Endothelial cell (in vitro differentiated cells): Measurements from ENCODE around the gene SMDT1. TPM values are rescaled to one million over a fixed set of nuclear protein-coding genes. Genes with fewer than 3 reads are reported as not detected.
A peak's percentile ranks its signal among the peaks of the same experiment; 100 is the strongest.

Source experiments
- DNase-seq: peaks from one replicate; pipeline ENCODE4 v3.0.0; 2021; ENCODE audit warnings: low spot score
- H3K27ac Mint-ChIP-seq: one replicate; pipeline ENCODE4 v1.8.0; 2021; ENCODE audit warnings: mixed read lengths, inconsistent platforms; ENCODE audit not compliant: unreplicated experiment
- H3K27me3 Mint-ChIP-seq: one replicate; pipeline ENCODE4 v1.8.0; 2021; ENCODE audit warnings: mild to moderate bottlenecking, moderate library complexity, mixed read lengths, inconsistent platforms; ENCODE audit not compliant: unreplicated experiment
- H3K36me3 Mint-ChIP-seq: one replicate; pipeline ENCODE4 v1.8.0; 2021; ENCODE audit warnings: mild to moderate bottlenecking, low read depth, mixed read lengths, inconsistent platforms; ENCODE audit not compliant: unreplicated experiment
- H3K4me1 Mint-ChIP-seq: one replicate; pipeline ENCODE4 v1.8.0; 2021; ENCODE audit warnings: mild to moderate bottlenecking, mixed read lengths, inconsistent platforms; ENCODE audit not compliant: unreplicated experiment
- H3K4me3 Mint-ChIP-seq: one replicate; pipeline ENCODE4 v1.8.0; 2021; ENCODE audit warnings: mild to moderate bottlenecking, mixed read lengths, inconsistent platforms; ENCODE audit not compliant: unreplicated experiment
- H3K9me3 Mint-ChIP-seq: one replicate; pipeline ENCODE4 v1.8.0; 2021; ENCODE audit warnings: mixed read lengths, inconsistent platforms; ENCODE audit not compliant: unreplicated experiment
- CTCF ChIP-seq: fragments of 200-600 bp; sonication (generic); IDR thresholded peaks from one replicate; pipeline ENCODE4 v1.5.0; 2021; ENCODE audit warnings: antibody characterized with exemption; ENCODE audit not compliant: unreplicated experiment
- total RNA-seq: library from RNA; stranded (reverse); fragmentation: NEBNext Ultra II Directional; extraction: Animal tissue kit (Norgen Biotek cat#: 25700); gene quantifications from one replicate; pipeline ENCODE4 v1.2.1, GENCODE V29; 2021; ENCODE audit not compliant: unreplicated experiment

SMDT1 gene
- total RNA-seq, 1 donor from 2014 or later = 61.1 TPM

DNA sequence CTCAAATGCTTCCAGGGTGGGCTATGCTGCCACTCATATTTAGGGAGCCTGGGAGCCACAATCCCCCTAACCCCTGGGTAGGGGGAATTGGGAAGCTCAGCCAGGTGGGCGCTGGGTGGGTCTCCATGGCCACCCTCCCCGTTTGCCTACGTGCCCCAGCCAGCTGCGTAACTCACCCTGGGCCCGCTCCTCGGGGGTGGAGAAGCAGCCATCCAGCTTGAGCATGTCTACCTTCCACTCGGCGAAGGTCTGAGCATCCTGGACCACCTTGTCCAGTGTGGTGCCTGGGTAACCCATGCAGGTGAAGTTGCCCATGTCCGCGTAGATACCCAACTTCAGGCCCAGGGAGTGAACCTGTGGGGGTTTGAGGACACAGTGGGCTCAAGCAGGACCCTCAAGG lies 12.6 kb upstream of the SMDT1 start:
- DNase-seq = no peak
- peaks cover 5% of the 10 kb centered on the region for H3K4me1 Mint-ChIP-seq
- TF ChIP-seq CTCF = no peak
- H3K27ac Mint-ChIP-seq = no peak overlapping the region
- no peaks in the 10 kb centered on the region for H3K27me3 Mint-ChIP-seq
- H3K9me3 Mint-ChIP-seq = no peaks in the 10 kb centered on the region
- peaks cover 20% of the 10 kb centered on the region for H3K36me3 Mint-ChIP-seq
- no peak overlapping the region for H3K4me3 Mint-ChIP-seq

- peaks cover 5% of the 10 kb centered on the region for H3K4me1 Mint-ChIP-seq
- H3K4me3 Mint-ChIP-seq = peak overlapping the region; percentile 83
- no peaks in the 10 kb centered on the region for H3K27me3 Mint-ChIP-seq
- TF ChIP-seq CTCF = no peak
- H3K27ac Mint-ChIP-seq = no peak overlapping the region
- peaks cover 20% of the 10 kb centered on the region for H3K36me3 Mint-ChIP-seq
- no peak for DNase-seq
- no peaks in the 10 kb centered on the region for H3K9me3 Mint-ChIP-seq
These were observed 11.7 kb upstream of the SMDT1 start for GRCh38 chr22:42067671-42068251.

- H3K4me1 Mint-ChIP-seq = peaks cover 5% of the 10 kb centered on the region
- no peaks in the 10 kb centered on the region for H3K9me3 Mint-ChIP-seq
- H3K36me3 Mint-ChIP-seq = peaks cover 20% of the 10 kb centered on the region
- H3K27me3 Mint-ChIP-seq = peaks cover 1% of the 10 kb centered on the region
- no peak for DNase-seq
- H3K4me3 Mint-ChIP-seq = no peak overlapping the region
- H3K27ac Mint-ChIP-seq = no peak overlapping the region
- no peak for TF ChIP-seq CTCF
These were observed 11.2 kb upstream of the SMDT1 start for GRCh38 chr22:42068291-42068690.

- no peak for TF ChIP-seq CTCF
- Mint-ChIP-seq H3K9me3 (no peaks in the 10 kb centered on the region), H3K36me3 (peaks cover 19% of the 10 kb centered on the region), H3K4me3 (peak overlapping the region; percentile 89), H3K27ac (no peak overlapping the region), H3K4me1 (peaks cover 5% of the 10 kb centered on the region), H3K27me3 (peaks cover 5% of the 10 kb centered on the region)
- peak; percentile 15 for DNase-seq
These were observed 9.5 kb upstream of the SMDT1 start for GRCh38 chr22:42069801-42070516.
